HPDE6-E6E7 (cell line): ENCODE measurements around the gene MARK3.
A peak's percentile ranks its signal among the peaks of the same experiment; 100 is the strongest.

Experiments
- DNase-seq: peaks from one replicate; pipeline ENCODE4 v3.0.0; 2011; ENCODE audit warnings: missing footprints; ENCODE audit errors: extremely low spot score

MARK3 gene

GRCh38 chr14:103537175-103537990, 152.2 kb downstream of the MARK3 start:
- no peak for DNase-seq

GRCh38 chr14:103538291-103539055, 153.3 kb downstream of the MARK3 start:
- no peak for DNase-seq

- DNase-seq = no peak
Observed at GRCh38 chr14:103539056-103539825, 154.0 kb downstream of the MARK3 start.

GRCh38 chr14:103540821-103541708, 155.8 kb downstream of the MARK3 start:
- no peak for DNase-seq

GRCh38 chr14:103541709-103542604, 156.7 kb downstream of the MARK3 start:
- no peak for DNase-seq

GRCh38 chr14:103542605-103543088, 157.4 kb downstream of the MARK3 start:
- DNase-seq = no peak

GRCh38 chr14:103543140-103543539, 157.9 kb downstream of the MARK3 start:
- no peak for DNase-seq

- no peak for DNase-seq
Observed at GRCh38 chr14:103543721-103544387, 158.6 kb downstream of the MARK3 start.

- no peak for DNase-seq
Observed at GRCh38 chr14:103544388-103545218, 159.4 kb downstream of the MARK3 start.

GRCh38 chr14:103545219-103545914, 160.2 kb downstream of the MARK3 start:
- no peak for DNase-seq

GRCh38 chr14:103545915-103546651, 160.9 kb downstream of the MARK3 start:
- no peak for DNase-seq

GRCh38 chr14:103546652-103547454, 161.6 kb downstream of the MARK3 start:
- peak; percentile 76 for DNase-seq

GRCh38 chr14:103547455-103547940, 162.3 kb downstream of the MARK3 start:
- no peak for DNase-seq

GRCh38 chr14:103547941-103548462, 162.8 kb downstream of the MARK3 start:
- no peak for DNase-seq

- no peak for DNase-seq
Observed at GRCh38 chr14:103548463-103549351, 163.5 kb downstream of the MARK3 start.
